H1 (cell line): Measurements from ENCODE around the gene ABCB11. TPM values are rescaled to one million over a fixed set of nuclear protein-coding genes. Genes with fewer than 3 reads are reported as not detected.

Experiments used
- CHD2 ChIP-seq: IDR thresholded peaks from 2 replicates; pipeline ENCODE4 v1.6.1; 2012; ENCODE audit warnings: low read length, improper control_type of control experiment
- PHF8 ChIP-seq: fragments of 200-600 bp; sonication (generic); conservative IDR thresholded peaks from 2 replicates; pipeline ENCODE4 v1.7.1; 2012; ENCODE audit warnings: low read depth, mild to moderate bottlenecking, inconsistent platforms, low read length, moderate library complexity
- polyA plus RNA-seq, 7 experiments: library from polyadenylated mRNA; depleted of rRNA in 3 of 7; stranded (reverse) in 5 of 7; unstranded in 2 of 7; fragments of >200 nt in 5 of 7; fragments of 200-250 nt in 2 of 7; gene quantifications; 1 replicate in 5 of 7; 2 replicates in 1 of 7; 4 replicates in 1 of 7; pipeline versions ENCODE4 v1.2.1 to v1.2.3, GENCODE V29; 2011 to 2013; ENCODE audit warnings: missing spikeins in 2 of 7, mixed read lengths in 2 of 7
- total RNA-seq: library from RNA; stranded (reverse); fragmentation: NEBNext Ultra II Directional; extraction: Animal tissue kit (Norgen Biotek cat#: 25700); gene quantifications from 2 replicates; pipeline ENCODE4 v1.2.1, GENCODE V29; 2021
- TF ChIP-seq, protein P1 (sequence below), 3 experiments: IDR thresholded peaks; 1 replicate in 2 of 3; 2 replicates in 1 of 3; pipeline versions ENCODE4 v1.5.1 to v1.6.1; 2011; ENCODE audit warnings: low read length in 3 of 3, mild to moderate bottlenecking in 3 of 3, inconsistent platforms in 2 of 3, low read depth in 1 of 3, moderate library complexity in 1 of 3; ENCODE audit not compliant: insufficient read depth in 1 of 3; ENCODE audit errors: control extremely low read depth in 1 of 3

Gene ABCB11
- total and polyA plus RNA-seq, 2 of the 8 experiments (the other 6 are each of a cell fraction or from before 2014, with no cell fraction given): not detected

DNA sequence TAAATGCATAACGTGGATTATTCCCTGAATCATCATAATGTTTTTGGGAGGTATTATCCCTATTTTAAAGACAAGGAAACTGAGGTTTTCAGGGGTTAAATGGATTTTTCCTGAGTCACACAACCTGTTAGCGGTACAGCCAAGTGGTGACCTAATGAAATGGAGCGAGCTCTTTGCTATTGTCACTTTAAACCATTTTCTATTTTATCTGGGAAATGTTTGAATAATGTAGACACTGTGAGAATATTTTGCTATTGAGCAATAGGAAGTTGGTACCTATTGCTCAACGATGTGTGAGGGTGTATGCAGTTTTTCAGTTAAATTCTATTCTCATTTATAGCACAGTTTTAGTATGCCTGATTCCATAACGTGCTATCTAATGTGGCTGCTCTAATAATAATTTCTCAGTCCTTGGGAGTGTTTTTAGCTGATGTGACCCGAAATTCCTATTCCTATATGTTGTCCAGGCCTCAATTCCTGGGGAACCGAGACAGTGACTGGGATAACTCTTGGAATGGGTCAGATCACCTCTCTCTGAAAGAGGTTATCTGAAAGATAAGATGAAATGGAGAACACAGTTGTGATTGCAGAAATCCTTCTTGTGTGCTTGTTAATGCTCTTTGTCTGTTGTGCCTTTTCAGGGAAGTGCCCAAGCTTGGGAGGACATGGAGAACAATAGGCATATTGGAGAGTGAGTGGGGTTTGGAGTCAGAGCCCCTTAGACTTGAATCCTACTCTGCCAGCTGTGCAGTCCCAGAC is 38.4 kb downstream of the ABCB11 start (continued):
- no peak for TF ChIP-seq PHF8
- TF ChIP-seq CHD2: no peak
- TF ChIP-seq, protein P1, sequence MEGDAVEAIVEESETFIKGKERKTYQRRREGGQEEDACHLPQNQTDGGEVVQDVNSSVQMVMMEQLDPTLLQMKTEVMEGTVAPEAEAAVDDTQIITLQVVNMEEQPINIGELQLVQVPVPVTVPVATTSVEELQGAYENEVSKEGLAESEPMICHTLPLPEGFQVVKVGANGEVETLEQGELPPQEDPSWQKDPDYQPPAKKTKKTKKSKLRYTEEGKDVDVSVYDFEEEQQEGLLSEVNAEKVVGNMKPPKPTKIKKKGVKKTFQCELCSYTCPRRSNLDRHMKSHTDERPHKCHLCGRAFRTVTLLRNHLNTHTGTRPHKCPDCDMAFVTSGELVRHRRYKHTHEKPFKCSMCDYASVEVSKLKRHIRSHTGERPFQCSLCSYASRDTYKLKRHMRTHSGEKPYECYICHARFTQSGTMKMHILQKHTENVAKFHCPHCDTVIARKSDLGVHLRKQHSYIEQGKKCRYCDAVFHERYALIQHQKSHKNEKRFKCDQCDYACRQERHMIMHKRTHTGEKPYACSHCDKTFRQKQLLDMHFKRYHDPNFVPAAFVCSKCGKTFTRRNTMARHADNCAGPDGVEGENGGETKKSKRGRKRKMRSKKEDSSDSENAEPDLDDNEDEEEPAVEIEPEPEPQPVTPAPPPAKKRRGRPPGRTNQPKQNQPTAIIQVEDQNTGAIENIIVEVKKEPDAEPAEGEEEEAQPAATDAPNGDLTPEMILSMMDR (IDR thresholded peaks at IDR 0.05; ENCODE audit: control extremely low read depth in 1 of 3, insufficient read depth in 1 of 3, low read depth in 1 of 3, low read length in 3 of 3): no peak
